ACC112 (cell line): Measurements from ENCODE around the gene NEURL1.

ENCODE experiments used
- H2AFZ ChIP-seq: fragments of 200-600 bp; sonication (generic); one replicate; pipeline ENCODE4 v1.6.0; 2017; ENCODE audit warnings: antibody characterized with exemption, low read length; ENCODE audit not compliant: unreplicated experiment
- H3K27ac ChIP-seq: fragments of 200-600 bp; sonication (generic); 2 replicates; pipeline ENCODE4 v1.5.1; 2014; ENCODE audit warnings: low read depth, mild to moderate bottlenecking, antibody characterized with exemption, low read length, moderate library complexity
- H3K27me3 ChIP-seq: fragments of 200-600 bp; sonication (generic); 2 replicates; pipeline ENCODE4 v1.6.1; 2014; ENCODE audit warnings: mild to moderate bottlenecking, antibody characterized with exemption, low read length, moderate library complexity, mixed read lengths; ENCODE audit not compliant: insufficient read depth
- H3K36me3 ChIP-seq: fragments of 200-600 bp; sonication (generic); 2 replicates; pipeline ENCODE4 v1.6.1; 2016; ENCODE audit warnings: mild to moderate bottlenecking, antibody characterized with exemption, low read length, moderate library complexity, mixed read lengths; ENCODE audit not compliant: insufficient read depth
- H3K4me1 ChIP-seq: fragments of 200-600 bp; sonication (generic); one replicate; pipeline ENCODE4 v1.6.1; 2016; ENCODE audit warnings: low read length, mixed read lengths; ENCODE audit not compliant: insufficient read depth, unreplicated experiment, control insufficient read depth
- H3K4me3 ChIP-seq: fragments of 200-600 bp; sonication (generic); 2 replicates; pipeline ENCODE4 v1.5.1; 2014; ENCODE audit warnings: mild to moderate bottlenecking, low read depth, low read length
- H3K79me2 ChIP-seq: fragments of 200-600 bp; sonication (generic); one replicate; pipeline ENCODE4 v1.6.0; 2016; ENCODE audit warnings: low read length; ENCODE audit not compliant: control insufficient read depth, unreplicated experiment, insufficient read depth

NEURL1 gene

DNA sequence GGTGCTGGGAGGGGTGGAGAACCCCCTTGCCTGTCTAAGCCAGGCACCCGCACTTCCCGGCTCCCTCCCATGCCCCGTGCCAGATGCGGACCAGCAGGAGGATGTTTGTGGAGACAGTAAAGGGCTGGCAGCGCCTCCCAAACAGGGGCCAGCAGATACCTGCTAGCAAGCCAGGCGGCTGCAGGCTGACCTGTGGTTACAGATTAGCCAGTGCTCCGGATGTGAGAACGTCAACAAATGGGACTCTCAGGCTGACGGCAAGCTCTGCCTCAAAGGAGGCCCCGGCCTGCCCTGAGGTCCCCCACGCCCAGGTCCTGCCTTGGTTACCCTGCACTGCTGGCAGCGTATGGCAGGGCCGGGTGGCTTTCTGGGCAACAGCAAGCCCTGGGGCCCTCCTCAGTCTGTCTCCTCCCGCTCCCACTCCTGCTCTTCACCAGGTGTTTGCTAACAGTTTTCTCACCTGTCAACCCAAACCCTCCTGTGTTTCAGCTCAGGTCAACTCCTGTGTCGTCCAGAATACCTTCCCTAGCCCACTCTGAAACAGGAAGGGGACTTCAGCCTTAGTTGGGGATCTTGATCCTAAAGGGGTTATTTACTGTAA lies 85.4 kb downstream of the NEURL1 start:
- H3K36me3 ChIP-seq: no peaks in the 10 kb centered on the region
- no peak overlapping the region for H2AFZ ChIP-seq
- H3K4me3 ChIP-seq: no peak overlapping the region
- H3K27me3 ChIP-seq: peaks cover 7% of the 10 kb centered on the region
- no peak overlapping the region for H3K27ac ChIP-seq
- no peaks in the 10 kb centered on the region for H3K79me2 ChIP-seq
- H3K4me1 ChIP-seq: no peaks in the 10 kb centered on the region

DNA sequence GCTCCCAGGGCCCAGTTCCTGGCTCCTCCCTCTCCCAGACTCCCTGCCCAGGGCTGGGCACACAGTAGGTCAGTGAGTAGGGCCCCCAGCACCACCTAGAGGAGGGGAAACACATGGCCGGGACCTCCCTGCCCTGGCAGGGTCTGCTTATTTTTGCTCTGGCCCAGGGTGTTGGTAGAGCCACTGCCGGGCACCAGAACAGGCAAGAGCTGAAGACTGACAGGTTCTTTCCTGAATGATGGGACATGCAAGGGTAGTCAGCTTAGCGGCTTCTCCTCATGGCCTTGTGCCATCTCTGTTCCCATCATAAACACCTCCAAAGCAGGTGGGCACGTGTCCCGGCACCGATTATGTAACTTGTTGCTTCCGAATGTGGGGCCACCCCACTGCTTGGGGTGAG lies 86.5 kb downstream of the NEURL1 start:
- no peak overlapping the region for H3K27ac ChIP-seq
- H2AFZ ChIP-seq: no peak overlapping the region
- no peaks in the 10 kb centered on the region for H3K79me2 ChIP-seq
- H3K36me3 ChIP-seq: no peaks in the 10 kb centered on the region
- no peak overlapping the region for H3K4me3 ChIP-seq
- H3K4me1 ChIP-seq: no peaks in the 10 kb centered on the region
- peaks cover 16% of the 10 kb centered on the region for H3K27me3 ChIP-seq

DNA sequence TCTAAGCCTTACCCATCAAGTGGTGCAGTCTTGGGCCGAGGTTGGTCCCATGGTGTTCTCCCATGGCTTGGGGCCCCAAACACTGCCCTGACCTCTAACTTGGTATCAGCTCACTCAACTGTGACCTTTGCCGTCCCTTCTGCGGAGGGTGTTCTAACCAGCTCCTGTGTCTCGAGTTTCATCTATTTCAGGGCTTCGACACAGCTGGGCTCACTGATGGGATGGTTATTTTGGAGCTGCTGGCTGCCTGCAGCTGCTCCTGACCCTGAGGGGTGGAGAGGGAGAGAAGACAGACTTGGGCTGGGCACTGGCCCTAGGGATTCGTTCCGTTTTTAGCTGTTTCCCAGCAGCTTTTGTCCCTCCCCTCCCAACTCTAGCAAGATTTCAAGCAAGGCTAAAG lies 86.9 kb downstream of the NEURL1 start:
- Histone ChIP-seq H3K4me3 (no peak overlapping the region), H3K27ac (no peak overlapping the region), H3K4me1 (no peaks in the 10 kb centered on the region), H3K79me2 (no peaks in the 10 kb centered on the region), H3K36me3 (no peaks in the 10 kb centered on the region), H2AFZ (no peak overlapping the region), H3K27me3 (peaks cover 17% of the 10 kb centered on the region)

DNA sequence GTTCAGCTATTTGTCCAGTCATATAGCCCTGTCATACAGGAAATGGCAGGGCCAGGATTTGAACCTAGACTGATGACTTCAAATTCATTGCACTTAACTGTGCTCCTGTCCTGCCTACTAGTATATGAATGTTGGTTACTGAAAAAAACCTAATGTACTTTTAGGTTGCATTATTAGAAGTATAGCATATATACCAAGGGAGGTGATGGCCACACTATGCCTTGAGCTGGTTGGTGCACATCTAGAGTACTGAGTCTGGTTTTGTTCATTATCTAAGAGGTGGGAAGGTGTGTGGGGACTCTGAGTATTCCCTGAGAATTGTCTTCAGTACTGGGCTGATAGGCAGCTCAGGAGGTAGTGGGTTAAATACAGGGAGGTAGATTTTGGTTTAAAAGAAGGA lies 88.0 kb downstream of the NEURL1 start:
- Histone ChIP-seq H3K27me3 (peaks cover 13% of the 10 kb centered on the region), H2AFZ (no peak overlapping the region), H3K79me2 (no peaks in the 10 kb centered on the region), H3K36me3 (no peaks in the 10 kb centered on the region), H3K4me3 (no peak overlapping the region), H3K4me1 (no peaks in the 10 kb centered on the region), H3K27ac (no peak overlapping the region)

DNA sequence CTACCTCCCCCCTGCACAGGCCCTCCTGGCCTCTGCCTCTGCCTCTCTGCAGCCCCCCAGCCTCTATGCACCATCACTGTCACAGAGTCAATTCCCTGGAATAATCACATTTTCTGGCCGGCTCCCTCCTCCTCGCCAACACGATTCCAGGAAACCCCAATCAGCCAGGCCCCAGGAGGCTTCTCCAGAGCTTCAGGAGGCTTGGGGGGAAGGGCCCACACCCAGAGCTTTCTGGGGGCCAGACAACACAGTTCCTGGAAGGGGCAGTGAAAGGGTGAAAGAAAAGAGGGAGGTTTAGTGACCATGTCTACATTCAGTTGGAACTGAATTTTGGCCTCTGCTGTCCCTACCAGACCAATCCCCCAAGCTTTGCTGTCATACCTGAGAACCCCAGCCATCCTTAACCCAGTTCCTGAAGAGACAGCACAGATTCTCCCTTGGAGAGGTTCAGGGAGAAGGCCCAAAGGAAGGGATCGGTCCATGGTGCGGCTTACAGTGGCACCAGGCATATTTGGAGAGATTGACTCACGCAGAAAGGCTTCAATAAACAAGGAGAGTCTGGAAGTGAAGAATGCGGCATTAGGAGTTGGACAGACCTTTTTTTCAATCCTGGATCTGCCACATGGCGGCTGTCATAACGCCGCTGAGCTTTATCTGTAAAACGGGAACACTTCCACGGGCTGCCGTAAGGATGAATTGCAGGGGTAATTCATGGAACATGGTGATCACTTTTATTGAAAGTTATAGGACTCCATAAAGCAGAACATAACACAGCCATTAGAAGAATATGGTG lies 89.0 kb downstream of the NEURL1 start:
- Histone ChIP-seq H3K36me3 (no peaks in the 10 kb centered on the region), H3K27me3 (peaks cover 13% of the 10 kb centered on the region), H3K27ac (no peak overlapping the region), H2AFZ (no peak overlapping the region), H3K4me1 (no peaks in the 10 kb centered on the region), H3K4me3 (no peak overlapping the region), H3K79me2 (no peaks in the 10 kb centered on the region)

DNA sequence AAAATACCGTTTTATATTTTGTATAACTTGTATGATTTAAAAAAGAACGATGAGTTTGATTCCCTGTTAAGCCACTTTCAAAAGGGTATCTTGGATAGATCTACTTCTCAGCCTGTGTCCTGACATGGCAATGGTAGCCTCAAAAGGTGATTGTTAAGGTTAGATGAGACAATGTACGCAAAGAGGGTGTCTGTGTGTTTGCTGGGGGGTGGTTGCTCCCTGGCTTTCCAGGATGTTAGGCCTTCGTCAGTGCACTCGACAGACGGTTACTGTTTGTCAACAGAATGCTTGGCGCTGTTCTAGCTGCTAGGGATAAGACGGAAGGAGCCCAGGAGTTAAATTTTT lies 90.3 kb downstream of the NEURL1 start:
- Histone ChIP-seq H2AFZ (peak overlapping the region; percentile 68), H3K79me2 (no peaks in the 10 kb centered on the region), H3K4me3 (peak overlapping the region; percentile 88), H3K27ac (no peak overlapping the region), H3K27me3 (peaks cover 13% of the 10 kb centered on the region), H3K4me1 (no peaks in the 10 kb centered on the region), H3K36me3 (no peaks in the 10 kb centered on the region)

DNA sequence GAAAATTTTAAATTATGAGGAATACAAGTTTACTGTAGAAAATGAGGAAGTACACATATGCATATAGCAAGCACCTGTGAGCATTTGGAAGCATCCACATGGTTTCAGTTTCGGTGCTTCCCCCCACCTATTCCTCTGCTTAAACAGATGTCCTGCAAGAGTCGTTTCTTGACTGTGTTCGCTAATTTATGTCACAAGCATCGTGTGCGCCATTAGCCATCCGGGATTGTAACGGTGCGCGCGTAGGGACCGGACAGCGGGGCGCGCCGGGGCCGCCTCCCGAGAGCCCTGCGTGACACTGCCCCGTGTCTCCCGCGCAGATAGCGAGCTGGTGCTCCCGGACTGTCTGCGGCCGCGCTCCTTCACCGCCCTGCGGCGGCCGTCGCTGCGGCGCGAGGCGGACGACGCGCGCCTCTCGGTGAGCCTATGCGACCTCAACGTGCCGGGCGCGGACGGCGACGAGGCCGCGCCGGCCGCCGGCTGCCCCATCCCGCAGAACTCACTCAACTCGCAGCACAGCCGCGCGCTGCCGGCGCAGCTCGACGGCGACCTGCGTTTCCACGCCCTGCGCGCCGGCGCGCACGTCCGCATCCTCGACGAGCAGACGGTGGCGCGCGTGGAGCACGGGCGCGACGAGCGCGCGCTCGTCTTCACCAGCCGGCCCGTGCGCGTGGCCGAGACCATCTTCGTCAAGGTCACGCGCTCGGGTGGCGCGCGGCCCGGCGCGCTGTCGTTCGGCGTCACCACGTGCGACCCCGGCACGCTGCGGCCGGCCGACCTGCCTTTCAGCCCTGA lies 90.9 kb downstream of the NEURL1 start:
- H3K4me3 ChIP-seq: peak overlapping the region; percentile 88
- no peaks in the 10 kb centered on the region for H3K36me3 ChIP-seq
- no peaks in the 10 kb centered on the region for H3K79me2 ChIP-seq
- H2AFZ ChIP-seq: peak overlapping the region; percentile 68
- H3K27ac ChIP-seq: no peak overlapping the region
- peaks cover 13% of the 10 kb centered on the region for H3K27me3 ChIP-seq
- no peaks in the 10 kb centered on the region for H3K4me1 ChIP-seq

DNA sequence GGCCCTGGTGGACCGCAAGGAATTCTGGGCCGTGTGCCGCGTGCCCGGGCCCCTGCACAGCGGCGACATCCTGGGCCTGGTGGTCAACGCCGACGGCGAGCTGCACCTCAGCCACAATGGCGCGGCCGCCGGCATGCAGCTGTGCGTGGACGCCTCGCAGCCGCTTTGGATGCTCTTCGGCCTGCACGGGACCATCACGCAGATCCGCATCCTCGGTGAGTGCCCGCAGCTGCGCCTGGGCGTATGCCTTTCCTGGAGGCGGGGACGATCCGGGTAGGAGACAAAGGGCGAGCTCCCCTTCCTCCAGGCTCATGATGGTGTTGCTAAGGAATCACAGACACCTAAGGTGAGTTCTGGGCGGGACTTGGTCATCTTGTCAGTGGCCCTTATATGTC lies 91.5 kb downstream of the NEURL1 start:
- H3K27ac ChIP-seq: no peak overlapping the region
- H2AFZ ChIP-seq: peak overlapping the region; percentile 68
- H3K4me3 ChIP-seq: peak overlapping the region; percentile 88
- no peaks in the 10 kb centered on the region for H3K4me1 ChIP-seq
- no peaks in the 10 kb centered on the region for H3K36me3 ChIP-seq
- H3K79me2 ChIP-seq: no peaks in the 10 kb centered on the region
- peaks cover 13% of the 10 kb centered on the region for H3K27me3 ChIP-seq

DNA sequence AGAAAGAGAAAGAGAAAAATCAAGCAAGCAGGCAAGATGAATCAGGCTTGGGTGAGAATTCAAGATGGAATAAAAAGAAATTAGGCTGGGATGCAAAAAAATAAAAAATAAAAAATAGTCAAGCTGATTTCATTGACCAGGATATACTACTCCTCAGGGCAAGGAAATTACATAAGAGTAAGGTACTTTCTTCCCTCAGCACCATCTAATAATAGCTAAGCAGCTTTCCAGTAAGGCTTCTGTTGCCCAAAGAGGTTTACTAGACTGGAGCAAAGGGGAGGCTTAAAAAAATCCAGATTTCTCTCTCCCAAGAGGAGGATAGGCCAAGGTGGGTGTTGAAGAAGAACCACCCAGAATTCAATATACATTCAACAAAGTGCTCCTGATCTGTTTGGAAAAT lies 93.6 kb downstream of the NEURL1 start:
- no peaks in the 10 kb centered on the region for H3K4me1 ChIP-seq
- H3K36me3 ChIP-seq: no peaks in the 10 kb centered on the region
- no peak overlapping the region for H2AFZ ChIP-seq
- H3K27ac ChIP-seq: no peak overlapping the region
- H3K27me3 ChIP-seq: peaks cover 13% of the 10 kb centered on the region
- no peak overlapping the region for H3K4me3 ChIP-seq
- H3K79me2 ChIP-seq: no peaks in the 10 kb centered on the region

DNA sequence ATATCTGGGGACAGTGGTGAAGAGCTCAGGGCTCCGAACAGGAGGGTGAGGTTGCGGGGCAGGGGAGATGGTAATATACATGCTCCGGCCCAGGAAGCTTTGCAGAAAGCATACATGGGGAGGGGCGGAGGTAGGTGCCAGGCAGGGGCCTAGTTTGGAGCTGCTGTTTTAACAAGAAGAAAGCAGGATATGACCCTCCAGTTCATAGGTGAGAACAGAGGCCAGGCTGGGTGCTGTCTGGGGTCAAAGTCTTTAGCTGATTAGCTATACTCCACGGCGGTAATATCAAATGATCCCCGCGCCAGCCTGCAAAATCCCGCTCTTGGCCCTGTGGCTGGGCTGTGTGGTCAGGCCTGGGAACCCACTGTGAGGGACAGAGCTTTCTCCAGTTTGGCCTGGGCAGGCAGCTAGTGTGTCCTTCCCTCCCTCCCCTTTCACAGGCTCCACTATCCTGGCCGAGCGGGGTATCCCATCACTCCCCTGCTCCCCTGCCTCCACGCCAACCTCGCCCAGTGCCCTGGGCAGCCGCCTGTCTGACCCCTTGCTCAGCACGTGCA lies 95.6 kb downstream of the NEURL1 start:
- Histone ChIP-seq H3K4me3 (no peak overlapping the region), H3K27me3 (peaks cover 7% of the 10 kb centered on the region), H3K4me1 (no peaks in the 10 kb centered on the region), H3K79me2 (no peaks in the 10 kb centered on the region), H2AFZ (no peak overlapping the region), H3K36me3 (no peaks in the 10 kb centered on the region), H3K27ac (no peak overlapping the region)
